ENCODE data around the gene GRAP.

DNA sequence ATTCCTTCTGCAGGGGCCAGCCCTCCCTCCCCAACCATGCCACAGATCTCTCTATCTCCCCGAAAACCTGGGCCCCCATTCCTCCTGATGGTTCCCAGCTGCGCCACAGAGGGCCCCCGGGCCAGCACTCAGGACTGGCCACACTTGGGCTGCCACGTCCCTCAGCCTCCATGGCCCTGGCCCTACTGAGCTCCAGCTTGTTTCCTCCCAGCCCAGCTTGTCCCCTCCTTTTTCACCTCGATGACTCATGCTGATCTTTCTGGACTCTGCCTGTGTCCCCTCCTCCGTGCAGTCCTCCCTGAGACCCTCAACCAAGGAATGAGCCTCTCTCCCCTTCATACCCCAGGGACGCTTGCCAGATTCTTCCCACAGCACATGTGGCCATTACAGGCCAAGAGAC is 31.3 kb downstream of the GRAP start:
- TF ChIP-seq, protein P1, sequence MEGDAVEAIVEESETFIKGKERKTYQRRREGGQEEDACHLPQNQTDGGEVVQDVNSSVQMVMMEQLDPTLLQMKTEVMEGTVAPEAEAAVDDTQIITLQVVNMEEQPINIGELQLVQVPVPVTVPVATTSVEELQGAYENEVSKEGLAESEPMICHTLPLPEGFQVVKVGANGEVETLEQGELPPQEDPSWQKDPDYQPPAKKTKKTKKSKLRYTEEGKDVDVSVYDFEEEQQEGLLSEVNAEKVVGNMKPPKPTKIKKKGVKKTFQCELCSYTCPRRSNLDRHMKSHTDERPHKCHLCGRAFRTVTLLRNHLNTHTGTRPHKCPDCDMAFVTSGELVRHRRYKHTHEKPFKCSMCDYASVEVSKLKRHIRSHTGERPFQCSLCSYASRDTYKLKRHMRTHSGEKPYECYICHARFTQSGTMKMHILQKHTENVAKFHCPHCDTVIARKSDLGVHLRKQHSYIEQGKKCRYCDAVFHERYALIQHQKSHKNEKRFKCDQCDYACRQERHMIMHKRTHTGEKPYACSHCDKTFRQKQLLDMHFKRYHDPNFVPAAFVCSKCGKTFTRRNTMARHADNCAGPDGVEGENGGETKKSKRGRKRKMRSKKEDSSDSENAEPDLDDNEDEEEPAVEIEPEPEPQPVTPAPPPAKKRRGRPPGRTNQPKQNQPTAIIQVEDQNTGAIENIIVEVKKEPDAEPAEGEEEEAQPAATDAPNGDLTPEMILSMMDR (tag by site-specific recombination; IDR thresholded peaks at IDR 0.05): no peak
- TF ChIP-seq KLF1 (tag by site-specific recombination; IDR thresholded peaks at IDR 0.05) (no peak), ZNF776 (tag by site-specific recombination; IDR thresholded peaks at IDR 0.05; ENCODE audit: borderline replicate concordance) (no peak), WT1 (tag by site-specific recombination; IDR thresholded peaks at IDR 0.05) (no peak), ZNF366 (tag by site-specific recombination; conservative IDR thresholded peaks at IDR 0.05) (no peak; the same call in 1 of the 2 replicates), ZNF335 (tag by site-specific recombination; conservative IDR thresholded peaks at IDR 0.05) (no peak), ZNF76 (tag by site-specific recombination; IDR thresholded peaks at IDR 0.05; ENCODE audit: borderline replicate concordance, low read depth) (no peak)
- TF ChIP-seq, protein P2, sequence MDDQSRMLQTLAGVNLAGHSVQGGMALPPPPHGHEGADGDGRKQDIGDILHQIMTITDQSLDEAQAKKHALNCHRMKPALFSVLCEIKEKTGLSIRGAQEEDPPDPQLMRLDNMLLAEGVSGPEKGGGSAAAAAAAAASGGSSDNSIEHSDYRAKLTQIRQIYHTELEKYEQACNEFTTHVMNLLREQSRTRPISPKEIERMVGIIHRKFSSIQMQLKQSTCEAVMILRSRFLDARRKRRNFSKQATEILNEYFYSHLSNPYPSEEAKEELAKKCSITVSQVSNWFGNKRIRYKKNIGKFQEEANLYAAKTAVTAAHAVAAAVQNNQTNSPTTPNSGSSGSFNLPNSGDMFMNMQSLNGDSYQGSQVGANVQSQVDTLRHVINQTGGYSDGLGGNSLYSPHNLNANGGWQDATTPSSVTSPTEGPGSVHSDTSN (CRISPR knock-in tag; IDR thresholded peaks at IDR 0.05): no peak

All from HEK293 (cell line).